HCT116 (cell line): ENCODE results near the gene CD244. TPM values are rescaled to one million over a fixed set of nuclear protein-coding genes. Genes with fewer than 3 reads are reported as not detected.

ENCODE experiments used
- ATAC-seq: fragments of 200-7000 bp; cut with Tn5 transposase; 2 replicates; pipeline ENCODE4 v1.9.1; 2020; ENCODE audit warnings: mild to moderate bottlenecking, moderate library complexity
- BruUV-seq: library from RNA; stranded (reverse); fragments of 400-500 nt; replicated peaks from 2 replicates; lab custom pipeline; 2021; lab: Mats Ljungman, UMichigan
- CTCF ChIA-PET: fragments of 300-600 bp; sonication (Branson Sonifier 250); formaldehyde crosslinking; loops from one replicate; lab custom pipeline; 2021; ENCODE audit warnings: antibody characterized with exemption; lab: Charles Lee
- POLR2A ChIA-PET: fragments of 300-600, 350-600 bp; sonication (Branson Sonifier 250); formaldehyde crosslinking; loops from one replicate; lab custom pipeline; 2021; ENCODE audit warnings: antibody characterized with exemption; lab: Charles Lee
- RAD21 ChIA-PET, 2 experiments: fragments of 300-600 bp; sonication (Branson Sonifier 250); formaldehyde crosslinking; loops; one replicate each; lab custom pipeline; 2023; ENCODE audit warnings: low total read pairs in 2 of 2; ENCODE audit not compliant: uncharacterized antibody in 2 of 2, unreplicated experiment in 2 of 2, low non-redundant PET in 1 of 2; lab: Charles Lee
- DNase-seq: peaks from one replicate; pipeline ENCODE4 v3.0.0-alpha.2; 2010; ENCODE audit warnings: low read depth, low spot score
- H2AFZ ChIP-seq: fragments of 200-600 bp; shearing (Covaris generic), sonication (generic); 2 replicates; pipeline ENCODE4 v1.6.1; 2017; ENCODE audit warnings: low read depth, mixed run types, mixed read lengths, antibody characterized with exemption, low read length; ENCODE audit not compliant: poor library complexity, severe bottlenecking
- H3K27ac ChIP-seq: 2 replicates; pipeline ENCODE4 v1.5.1; 2012; ENCODE audit warnings: low read depth, low read length
- H3K27me3 ChIP-seq: fragments of 200-600 bp; sonication (generic); 2 replicates; pipeline ENCODE4 v1.6.1; 2016; ENCODE audit warnings: mixed run types, low read length, mixed read lengths; ENCODE audit not compliant: insufficient read depth
- H3K36me3 ChIP-seq, 2 experiments: fragments of 200-500 bp in 1 of 2; fragments of 200-600 bp in 1 of 2; sonication (Bioruptor generic) in 1 of 2; sonication (generic) in 1 of 2; 2 replicates each; pipeline versions ENCODE4 v1.5.1 to v1.6.1; 2014 to 2016; ENCODE audit warnings: low read length in 2 of 2, inconsistent platforms in 1 of 2, mixed read lengths in 1 of 2, mixed run types in 1 of 2; ENCODE audit not compliant: insufficient read depth in 2 of 2, control insufficient read depth in 1 of 2
- H3K4me1 ChIP-seq, 2 experiments: fragments of 200-600 bp in 1 of 2; sonication (generic) in 1 of 2; 2 replicates each; pipeline versions ENCODE4 v1.5.1 to v1.6.1; 2012 to 2017; ENCODE audit warnings: low read length in 2 of 2, inconsistent platforms in 1 of 2, mild to moderate bottlenecking in 1 of 2, mixed read lengths in 1 of 2, mixed run types in 1 of 2, moderate library complexity in 1 of 2; ENCODE audit not compliant: insufficient read depth in 2 of 2, control insufficient read depth in 1 of 2
- H3K4me2 ChIP-seq: fragments of 200-600 bp; sonication (generic); 2 replicates; pipeline ENCODE4 v1.6.1; 2017; ENCODE audit warnings: mixed run types, low read length, mixed read lengths
- H3K4me3 ChIP-seq, 2 experiments: fragments of 200-600 bp in 1 of 2; sonication (generic) in 1 of 2; replicated peaks in 1 of 2; 2 replicates each; pipeline ENCODE4 v1.5.1; 2011 to 2016; ENCODE audit warnings: low read length in 2 of 2, control low read depth in 1 of 2, low read depth in 1 of 2, mild to moderate bottlenecking in 1 of 2, mixed read lengths in 1 of 2, mixed run types in 1 of 2
- H3K79me2 ChIP-seq: fragments of 200-600 bp; sonication (generic); 2 replicates; pipeline ENCODE4 v1.6.1; 2017; ENCODE audit warnings: mild to moderate bottlenecking, mixed run types, low read length, moderate library complexity, mixed read lengths; ENCODE audit not compliant: insufficient read depth
- H3K9ac ChIP-seq: fragments of 200-600 bp; sonication (generic); 2 replicates; pipeline ENCODE4 v1.6.1; 2016; ENCODE audit warnings: low read length, mixed read lengths
- H3K9me2 ChIP-seq: fragments of 200-600 bp; sonication (generic), shearing (Covaris generic); 2 replicates; pipeline ENCODE4 v1.6.1; 2017; ENCODE audit warnings: mixed run types, mild to moderate bottlenecking, moderate library complexity; ENCODE audit not compliant: insufficient read depth
- H3K9me3 ChIP-seq, 2 experiments: fragments of 200-500 bp in 1 of 2; fragments of 200-600 bp in 1 of 2; sonication (Bioruptor generic) in 1 of 2; sonication (generic) in 1 of 2; 2 replicates each; pipeline ENCODE4 v1.6.1; 2014 to 2017; ENCODE audit warnings: low read length in 2 of 2, mixed read lengths in 2 of 2, inconsistent platforms in 1 of 2, low read depth in 1 of 2, mild to moderate bottlenecking in 1 of 2, mixed run types in 1 of 2, moderate library complexity in 1 of 2; ENCODE audit not compliant: control insufficient read depth in 1 of 2, insufficient read depth in 1 of 2
- H4K20me1 ChIP-seq: fragments of 200-600 bp; sonication (generic), shearing (Covaris generic); 2 replicates; pipeline ENCODE4 v1.6.1; 2017; ENCODE audit warnings: mixed run types, mild to moderate bottlenecking, moderate library complexity; ENCODE audit not compliant: insufficient read depth
- POLR2AphosphoS5 ChIP-seq: IDR thresholded peaks from 2 replicates; pipeline ENCODE4 v1.6.1; 2011; ENCODE audit warnings: mild to moderate bottlenecking, low read depth, low read length, moderate library complexity
- RAD21 ChIP-seq: IDR thresholded peaks from 2 replicates; pipeline ENCODE4 v1.6.1; 2012; ENCODE audit warnings: low read depth, mild to moderate bottlenecking
- SIN3A ChIP-seq: IDR thresholded peaks from 2 replicates; pipeline ENCODE4 v1.6.1; 2012; ENCODE audit warnings: low read depth
- SP1 ChIP-seq: IDR thresholded peaks from 2 replicates; pipeline ENCODE4 v1.6.1; 2012; ENCODE audit warnings: low read depth
- SRF ChIP-seq: IDR thresholded peaks from 2 replicates; pipeline ENCODE4 v1.6.1; 2012; ENCODE audit warnings: low read depth
- intact Hi-C: fragments of 100-400 bp; cut with micrococcal nuclease; formaldehyde crosslinking; loops from 2 replicates; pipeline ENCODE4 v1.10.0; 2022
- total RNA-seq: library from RNA; stranded (reverse); gene quantifications from one replicate; pipeline ENCODE4 v1.2.1, GENCODE V29; 2021; ENCODE audit not compliant: unreplicated experiment
- TF ChIP-seq, protein P1 (sequence below): IDR thresholded peaks from 2 replicates; pipeline ENCODE4 v1.6.1; 2011; ENCODE audit warnings: mild to moderate bottlenecking, low read length, moderate library complexity; ENCODE audit not compliant: insufficient replicate concordance; ENCODE audit errors: extremely low read depth

The CD244 gene
- total RNA-seq, 1 experiment from 2014 or later: not detected

GRCh38 chr1:160863061-160863773 lies 530 bp upstream of the CD244 start:
- no peak for TF ChIP-seq RAD21
- TF ChIP-seq SP1: no peak
- TF ChIP-seq, protein P1, sequence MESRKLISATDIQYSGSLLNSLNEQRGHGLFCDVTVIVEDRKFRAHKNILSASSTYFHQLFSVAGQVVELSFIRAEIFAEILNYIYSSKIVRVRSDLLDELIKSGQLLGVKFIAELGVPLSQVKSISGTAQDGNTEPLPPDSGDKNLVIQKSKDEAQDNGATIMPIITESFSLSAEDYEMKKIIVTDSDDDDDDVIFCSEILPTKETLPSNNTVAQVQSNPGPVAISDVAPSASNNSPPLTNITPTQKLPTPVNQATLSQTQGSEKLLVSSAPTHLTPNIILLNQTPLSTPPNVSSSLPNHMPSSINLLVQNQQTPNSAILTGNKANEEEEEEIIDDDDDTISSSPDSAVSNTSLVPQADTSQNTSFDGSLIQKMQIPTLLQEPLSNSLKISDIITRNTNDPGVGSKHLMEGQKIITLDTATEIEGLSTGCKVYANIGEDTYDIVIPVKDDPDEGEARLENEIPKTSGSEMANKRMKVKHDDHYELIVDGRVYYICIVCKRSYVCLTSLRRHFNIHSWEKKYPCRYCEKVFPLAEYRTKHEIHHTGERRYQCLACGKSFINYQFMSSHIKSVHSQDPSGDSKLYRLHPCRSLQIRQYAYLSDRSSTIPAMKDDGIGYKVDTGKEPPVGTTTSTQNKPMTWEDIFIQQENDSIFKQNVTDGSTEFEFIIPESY: no peak
- TF ChIP-seq SRF: no peak
- no peak for TF ChIP-seq POLR2AphosphoS5
- TF ChIP-seq SIN3A: no peak
- TF ChIP-seq, all 23 proteins: peak for 0
- no peaks in the 10 kb centered on the region for H3K79me2 ChIP-seq
- CTCF ChIA-PET: no interaction called here
- no peak overlapping the region for H2AFZ ChIP-seq
- H3K9me2 ChIP-seq: no peaks in the 10 kb centered on the region
- H4K20me1 ChIP-seq: no peaks in the 10 kb centered on the region
- no peak overlapping the region for H3K9ac ChIP-seq
- no peaks in the 10 kb centered on the region for H3K4me1 ChIP-seq
- no peaks in the 10 kb centered on the region for H3K27me3 ChIP-seq
- DNase-seq (no peak), ATAC-seq (no peak)
- POLR2A ChIA-PET: no interaction called here
- RAD21 ChIA-PET: no interaction called here
- no peak overlapping the region for H3K4me3 ChIP-seq
- H3K36me3 ChIP-seq: no peaks in the 10 kb centered on the region
- H3K4me2 ChIP-seq: no peak overlapping the region
- no TSS peak for BruUV-seq
- no peaks in the 10 kb centered on the region for H3K9me3 ChIP-seq
- no peak overlapping the region for H3K27ac ChIP-seq
- intact Hi-C loops: no loop called here
